Measurements from ENCODE around the gene ATXN7. TPM values are rescaled to one million over a fixed set of nuclear protein-coding genes. Genes with fewer than 3 reads are reported as not detected.

ATXN7 gene
- total RNA-seq, 1 donor from 2014 or later = 21.0 TPM

- peak; percentile 39 for DNase-seq (ENCODE audit: extremely low read depth, low read depth, low spot score)
Measured at GRCh38 chr3:63960048-63960711, 96.5 kb downstream of the ATXN7 start.

DNA sequence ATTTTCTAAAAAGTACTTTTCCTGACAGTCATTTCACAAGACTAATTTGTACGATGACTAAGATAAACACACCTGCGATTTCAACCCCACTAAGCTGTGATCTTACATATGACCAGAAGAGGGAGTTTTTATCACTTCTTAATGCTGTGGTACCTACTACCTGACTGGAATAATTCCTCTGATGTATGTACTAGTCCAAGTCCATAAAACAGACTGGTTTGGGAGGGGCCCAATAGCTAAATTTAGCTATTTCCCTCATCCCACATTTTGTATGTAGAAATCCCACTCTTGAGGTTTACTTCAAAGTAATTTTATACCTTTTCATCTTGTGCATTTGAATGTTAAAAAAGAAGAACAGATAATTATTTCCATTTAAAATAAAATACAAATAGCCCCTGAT is 98.2 kb downstream of the ATXN7 start:
- DNase-seq (ENCODE audit: extremely low read depth, low read depth, low spot score) = no peak

GRCh38 chr3:63963496-63963895 is 99.8 kb downstream of the ATXN7 start:
- DNase-seq (ENCODE audit: extremely low read depth, low read depth, low spot score) = no peak

- no peak for DNase-seq (ENCODE audit: extremely low read depth, low read depth, low spot score)
Measured at GRCh38 chr3:63964681-63965485, 101.2 kb downstream of the ATXN7 start.

DNA sequence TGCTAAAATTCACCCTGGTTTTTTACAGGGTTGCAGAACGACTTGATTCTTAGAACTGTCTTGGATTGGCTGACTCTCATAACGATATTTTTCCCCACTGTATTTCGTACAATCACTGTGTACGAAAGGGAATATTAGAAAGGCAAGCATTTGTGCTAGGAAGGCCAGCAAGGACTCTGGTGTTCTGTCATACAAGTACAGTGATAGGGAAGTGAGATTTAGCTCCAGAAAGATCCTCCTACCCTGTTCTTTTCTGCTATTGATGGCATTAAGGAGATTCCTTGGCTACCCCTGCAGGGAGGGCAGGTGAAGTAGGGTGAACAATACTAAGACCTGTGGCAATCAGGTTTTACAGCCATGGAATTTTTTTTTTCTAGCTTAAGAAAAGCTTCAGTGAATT is 102.3 kb downstream of the ATXN7 start:
- no peak for DNase-seq (ENCODE audit: extremely low read depth, low read depth, low spot score)

- no peak for DNase-seq (ENCODE audit: extremely low read depth, low read depth, low spot score)
Measured at GRCh38 chr3:63966871-63967270, 103.2 kb downstream of the ATXN7 start.

GRCh38 chr3:63967675-63968611 is 104.3 kb downstream of the ATXN7 start:
- no peak for DNase-seq (ENCODE audit: extremely low read depth, low read depth, low spot score)

GRCh38 chr3:63968612-63969350 is 105.1 kb downstream of the ATXN7 start:
- DNase-seq (ENCODE audit: extremely low read depth, low read depth, low spot score) = no peak

GRCh38 chr3:63969876-63970275 is 106.2 kb downstream of the ATXN7 start:
- no peak for DNase-seq (ENCODE audit: extremely low read depth, low read depth, low spot score)

DNA sequence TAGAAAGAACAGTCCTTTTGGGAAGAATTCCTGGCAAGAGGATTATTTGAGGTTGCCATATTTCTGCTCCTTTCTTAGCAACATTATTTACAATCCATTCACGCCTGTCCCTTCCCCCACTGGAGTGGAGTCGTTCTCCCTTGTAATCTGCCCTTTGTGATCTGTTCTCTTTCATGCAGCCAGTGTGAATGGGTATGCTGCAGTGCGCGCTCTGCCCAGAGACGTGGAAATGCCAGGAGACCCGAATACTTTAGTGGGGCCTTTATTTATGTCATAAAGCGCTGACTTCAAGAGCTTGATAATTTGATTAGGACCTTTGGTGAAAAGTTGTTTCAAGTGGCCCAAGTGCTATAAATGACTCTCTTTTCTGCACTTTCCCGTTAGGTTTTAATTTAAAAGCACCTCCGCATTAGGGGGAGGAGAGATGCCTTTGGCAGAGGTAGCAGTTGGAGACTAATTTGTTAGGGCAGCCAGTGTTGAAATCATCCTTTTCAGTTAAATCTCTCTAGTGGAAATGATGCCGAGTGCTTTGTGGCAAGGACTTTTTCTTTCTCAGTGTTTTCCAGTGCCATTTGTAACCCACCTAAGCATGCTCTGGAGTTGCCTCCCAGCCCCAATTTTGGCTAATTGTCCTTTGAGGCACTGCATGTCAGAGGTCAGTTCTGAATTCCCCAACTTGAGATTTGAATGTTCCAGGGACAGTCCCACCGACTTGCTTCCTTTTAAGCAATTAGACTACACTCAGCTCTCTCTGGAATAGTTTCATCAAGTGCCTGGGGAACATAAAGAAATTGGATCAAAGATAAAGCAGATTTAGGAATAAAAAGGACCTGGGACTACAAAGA is 107.2 kb downstream of the ATXN7 start:
- no peak for DNase-seq (ENCODE audit: extremely low read depth, low read depth, low spot score)

GRCh38 chr3:63972196-63972595 is 108.5 kb downstream of the ATXN7 start:
- DNase-seq (ENCODE audit: extremely low read depth, low read depth, low spot score) = no peak

- no peak for DNase-seq (ENCODE audit: extremely low read depth, low read depth, low spot score)
Measured at GRCh38 chr3:63972987-63973386, 109.3 kb downstream of the ATXN7 start.

DNA sequence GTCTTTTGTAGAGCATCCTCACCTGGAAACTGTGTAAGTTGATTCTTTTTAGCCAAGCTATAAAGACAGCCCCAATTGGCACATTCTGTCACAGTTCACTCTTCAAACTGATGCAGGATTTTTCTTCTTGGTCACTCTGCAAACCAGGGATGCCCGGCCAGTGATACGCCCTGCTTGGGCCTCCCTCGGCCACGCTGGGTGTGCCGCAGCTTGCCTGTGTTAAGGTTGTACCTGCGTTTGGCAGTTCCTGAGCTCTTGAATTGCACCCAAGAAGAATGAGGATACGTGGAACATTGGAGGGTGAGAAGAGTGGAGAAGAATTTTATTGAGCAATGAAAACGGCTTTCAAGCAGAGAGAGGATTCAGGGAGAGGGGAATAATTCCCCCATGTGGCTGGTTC is 109.7 kb downstream of the ATXN7 start:
- DNase-seq (ENCODE audit: extremely low read depth, low read depth, low spot score) = no peak

DNA sequence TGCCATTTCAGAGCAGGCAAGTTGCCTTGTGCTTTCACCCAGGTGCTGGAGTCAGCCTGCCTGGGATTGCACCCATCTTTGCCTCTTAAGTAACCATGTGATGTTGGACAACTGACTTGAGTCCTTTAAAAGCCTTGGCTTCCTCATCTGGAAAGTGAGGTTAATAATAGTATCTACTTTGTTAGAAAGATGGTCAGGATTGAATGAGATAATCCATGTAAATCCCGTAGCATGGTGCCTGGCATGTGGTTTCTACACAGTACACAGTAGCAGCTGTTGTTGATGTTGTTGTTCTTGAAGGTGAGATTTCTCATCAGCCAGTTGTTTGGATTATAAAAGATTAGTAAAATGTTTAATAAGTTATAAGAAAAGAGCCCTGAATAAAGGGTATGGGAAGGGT is 110.8 kb downstream of the ATXN7 start:
- DNase-seq (ENCODE audit: extremely low read depth, low read depth, low spot score) = no peak

- DNase-seq (ENCODE audit: extremely low read depth, low read depth, low spot score) = no peak
Measured at GRCh38 chr3:63975723-63976122, 112.1 kb downstream of the ATXN7 start.

- DNase-seq (ENCODE audit: extremely low read depth, low read depth, low spot score) = no peak
Measured at GRCh38 chr3:63976161-63976871, 112.6 kb downstream of the ATXN7 start.

- DNase-seq (ENCODE audit: extremely low read depth, low read depth, low spot score) = no peak
Measured at GRCh38 chr3:63976872-63977200, 113.2 kb downstream of the ATXN7 start.

DNA sequence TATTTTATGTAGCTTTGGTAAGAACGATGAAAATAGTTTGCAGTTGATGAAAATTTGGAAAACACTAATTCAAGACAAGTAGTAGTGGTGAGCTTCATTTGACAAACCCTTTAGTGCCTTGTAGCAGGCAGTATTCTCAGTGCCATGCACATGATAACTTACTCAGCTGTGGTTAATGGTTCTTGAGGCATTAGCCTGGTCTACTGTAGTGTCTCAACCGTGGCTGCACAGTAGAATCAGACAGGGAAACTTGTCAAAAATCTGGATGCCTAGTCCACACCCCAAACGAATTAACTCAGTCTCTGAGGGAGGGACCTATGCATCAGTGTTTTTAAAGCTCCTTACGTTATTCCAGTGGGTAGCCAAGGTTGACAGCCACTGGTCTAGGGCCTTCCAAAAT is 114.2 kb downstream of the ATXN7 start:
- no peak for DNase-seq (ENCODE audit: extremely low read depth, low read depth, low spot score)
